Aorta (tissue), 5 donors: Measurements from ENCODE around the gene GFRA4. TPM values are rescaled to one million over a fixed set of nuclear protein-coding genes. Genes with fewer than 3 reads are reported as not detected.

Experiments
- ATAC-seq: fragments of 200-7000 bp; cut with Tn5 transposase; one replicate; pipeline ENCODE4 v1.9.1; 2022; ENCODE audit warnings: moderate library complexity; ENCODE audit not compliant: low FRiP score
- DNase-seq, 2 donors: peaks; one replicate each; pipeline ENCODE4 v3.0.0-alpha.2; 2020
- H3K27ac ChIP-seq, 2 donors: one replicate each; pipeline ENCODE4 v1.5.1; 2013; ENCODE audit warnings: low read length in 2 of 2, mild to moderate bottlenecking in 2 of 2, moderate library complexity in 2 of 2, control low read depth in 1 of 2, inconsistent platforms in 1 of 2, low read depth in 1 of 2
- H3K27me3 ChIP-seq, 2 donors: one replicate each; pipeline ENCODE4 v1.6.1; 2013; ENCODE audit warnings: control low read depth in 1 of 2, low read length in 1 of 2, mild to moderate bottlenecking in 1 of 2, moderate library complexity in 1 of 2; ENCODE audit not compliant: insufficient read depth in 2 of 2, control insufficient read depth in 1 of 2
- H3K36me3 ChIP-seq, 2 donors: one replicate each; pipeline ENCODE4 v1.6.1; 2013; ENCODE audit warnings: control low read depth in 1 of 2, low read length in 1 of 2, mild to moderate bottlenecking in 1 of 2; ENCODE audit not compliant: insufficient read depth in 2 of 2, control insufficient read depth in 1 of 2
- H3K4me1 ChIP-seq, 2 donors: one replicate each; pipeline ENCODE4 v1.6.1; 2013; ENCODE audit warnings: low read length in 2 of 2, control low read depth in 1 of 2, mild to moderate bottlenecking in 1 of 2, moderate library complexity in 1 of 2; ENCODE audit not compliant: insufficient read depth in 2 of 2, control insufficient read depth in 1 of 2
- H3K4me3 ChIP-seq, 2 donors: one replicate each; pipeline ENCODE4 v1.5.1; 2013; ENCODE audit warnings: low read length in 2 of 2, control low read depth in 1 of 2, mild to moderate bottlenecking in 1 of 2
- H3K9me3 ChIP-seq: one replicate; pipeline ENCODE4 v1.6.1; 2013; ENCODE audit warnings: mild to moderate bottlenecking, low read length; ENCODE audit not compliant: control insufficient read depth
- WGBS, 2 donors: extraction: QIAGEN DNeasy Blood & Tissue Kit; methylation state at CpG; one replicate each; pipeline ENCODE4 v1.1.7; 2013; 5-methylcytosine and 5-hydroxymethylcytosine counted together
- intact Hi-C, 2 donors: fragments of 100-400 bp; cut with DNase I; formaldehyde crosslinking; loops; one replicate each; pipeline versions ENCODE4 v1.14.2 to v1.15.0; 2022
- polyA plus RNA-seq, 2 donors: library from polyadenylated mRNA; stranded (reverse); fragments of 200-250 nt; gene quantifications; one replicate each; pipeline ENCODE4 v1.2.3, GENCODE V29; 2013
- total RNA-seq, 2 donors: library from RNA; stranded (reverse); fragmentation: NEBNext Ultra II Directional; extraction: Animal tissue kit (Norgen Biotek cat#: 25700); gene quantifications; one replicate each; pipeline ENCODE4 v1.2.1, GENCODE V29; 2021
- donor health status: healthy with polysubstance abuse.
- donor health status: Bipolar disorder and iron deficiency.
- donor health status: DM: no; HTN: no; CAD: no.
- donor health status: DM: no; HTN: no; CAD: no.
- donor health status: DM: yes; HTN: yes; CAD: no.

Gene GFRA4
- total and polyA plus RNA-seq, 4 donors = not detected

DNA sequence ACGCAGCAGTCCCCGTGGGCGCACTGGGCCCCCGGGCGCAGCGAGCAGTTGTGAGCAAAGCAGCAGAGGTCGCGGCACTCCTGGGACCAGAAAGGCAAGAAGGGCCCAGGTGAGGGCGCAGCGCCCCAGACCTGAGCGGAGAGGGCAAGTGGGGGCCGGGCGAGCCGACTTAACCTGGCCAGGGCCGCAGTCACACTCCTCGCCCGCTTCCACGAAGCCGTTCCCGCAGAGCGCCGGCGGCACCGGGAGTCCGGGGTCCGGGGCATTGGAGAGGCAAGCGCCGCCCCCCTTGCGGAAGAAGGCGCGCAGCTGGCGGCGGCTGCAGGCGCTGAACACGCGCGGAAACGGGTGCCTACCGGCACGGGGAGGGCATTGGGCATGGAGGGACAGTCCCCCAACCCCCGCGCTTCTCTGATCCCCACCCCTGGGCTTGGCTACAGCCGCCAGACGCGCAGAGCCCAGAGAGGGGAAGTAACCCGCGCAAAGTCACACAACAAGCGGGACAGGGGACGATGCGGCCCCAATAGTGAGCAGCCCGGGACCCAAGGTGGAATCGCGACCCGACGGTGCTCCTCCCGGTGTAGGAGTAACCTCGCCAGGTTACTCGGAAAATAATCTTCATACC lies 9.5 kb upstream of the GFRA4 start:
- 62 to 77% methylated on average over 58 of the region's 58 CpGs for WGBS, 2 donors
- intact Hi-C loops = loop anchor here in 1 of 2 donors (10.0 kb wide), 1 partner anchor 172 kb away; the partner anchor contains the start of gene MAVS
- Histone ChIP-seq H3K27me3 (no peaks in the 10 kb centered on the region), H3K36me3 (no peaks in the 10 kb centered on the region), H3K9me3 (no peaks in the 10 kb centered on the region), H3K27ac (no peak overlapping the region), H3K4me3 (no peak overlapping the region), H3K4me1 (no peaks in the 10 kb centered on the region)
- DNase-seq = no peak
- no peak for ATAC-seq

DNA sequence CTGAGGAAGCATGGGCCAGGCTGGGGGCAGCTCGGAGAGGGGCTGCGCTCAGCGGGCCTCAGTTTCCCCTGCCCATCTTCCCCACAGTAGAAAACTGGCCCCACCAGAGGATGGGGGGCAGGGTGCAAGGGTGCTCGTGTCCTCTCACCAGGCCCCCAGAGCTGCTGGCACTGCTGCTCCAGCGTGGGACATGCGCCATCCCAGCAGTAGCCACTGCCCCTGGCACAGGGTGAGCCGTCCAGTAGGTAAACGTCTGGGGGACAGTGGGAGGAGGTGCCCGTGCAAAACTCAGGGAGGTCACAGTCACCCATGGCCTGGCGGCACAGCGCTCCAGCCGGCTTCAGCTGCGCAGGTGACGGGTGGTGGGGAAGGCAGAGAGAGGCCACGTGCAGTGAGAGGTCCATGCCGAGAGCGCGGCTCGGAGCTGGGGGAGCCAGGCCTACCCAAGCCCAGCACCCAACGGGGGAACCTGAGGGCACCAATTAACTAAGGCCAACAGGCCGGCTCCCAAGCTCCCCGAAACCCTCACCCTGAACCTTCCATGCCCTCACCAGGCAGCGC lies 8.9 kb upstream of the GFRA4 start:
- H3K4me1 ChIP-seq = no peaks in the 10 kb centered on the region
- intact Hi-C loops = loop anchor here in 1 of 2 donors (10.0 kb wide), 1 partner anchor 173 kb away; the partner anchor contains the start of gene MAVS
- H3K9me3 ChIP-seq = no peaks in the 10 kb centered on the region
- DNase-seq (no peak), ATAC-seq (no peak)
- H3K36me3 ChIP-seq = no peaks in the 10 kb centered on the region
- WGBS, 2 donors = 84 to 91% methylated on average over 23 of the region's 23 CpGs
- H3K4me3 ChIP-seq = no peak overlapping the region
- H3K27ac ChIP-seq = no peak overlapping the region
- no peaks in the 10 kb centered on the region for H3K27me3 ChIP-seq

DNA sequence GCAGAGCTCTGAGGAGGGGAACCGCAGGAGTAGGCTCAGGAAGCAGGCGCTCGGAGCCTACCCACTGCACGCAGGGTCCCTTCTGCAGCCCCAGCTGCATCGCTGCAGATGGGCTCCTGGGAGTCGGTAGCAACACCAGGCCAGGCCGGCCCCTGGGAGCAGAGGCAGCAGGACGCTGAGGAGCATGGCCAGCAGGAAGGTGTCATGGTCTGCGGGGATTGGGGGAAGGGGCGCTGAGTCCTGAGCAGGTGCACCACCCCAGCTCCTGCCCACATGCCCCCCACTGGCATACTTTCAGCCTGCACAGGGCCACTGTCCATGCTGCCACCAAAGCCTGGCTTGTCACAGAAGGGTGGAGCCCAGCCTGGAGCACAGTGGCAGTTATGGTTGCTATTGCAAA lies 7.7 kb upstream of the GFRA4 start:
- Histone ChIP-seq H3K36me3 (no peaks in the 10 kb centered on the region), H3K27me3 (no peaks in the 10 kb centered on the region), H3K4me3 (no peak overlapping the region), H3K9me3 (no peaks in the 10 kb centered on the region), H3K4me1 (no peaks in the 10 kb centered on the region), H3K27ac (no peak overlapping the region)
- DNase-seq = no peak
- intact Hi-C loops = loop anchor here in 1 of 2 donors (10.0 kb wide), 1 partner anchor 174 kb away; the partner anchor contains the start of gene MAVS
- 89 to 95% methylated on average over 10 of the region's 10 CpGs for WGBS, 2 donors
- no peak for ATAC-seq

DNA sequence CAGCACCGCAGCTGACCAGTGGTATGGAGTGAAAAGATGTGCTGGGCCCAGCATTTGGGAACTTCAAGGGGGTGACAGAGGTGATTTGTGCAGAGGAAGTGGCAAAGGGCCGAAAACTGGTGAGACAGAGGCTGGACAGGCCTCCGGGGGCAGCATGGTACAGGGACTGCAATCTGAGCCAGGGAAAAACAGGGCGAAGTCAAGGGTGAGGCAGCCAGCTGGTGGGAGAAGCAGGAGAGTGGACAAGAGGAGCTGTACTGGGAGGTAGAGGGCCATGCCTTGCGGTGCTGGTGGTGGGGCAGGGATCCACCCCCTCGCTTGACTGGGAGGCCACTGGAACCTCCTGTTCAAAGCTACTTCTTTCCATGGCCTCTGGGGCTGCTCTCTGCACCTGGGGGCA lies 7.3 kb upstream of the GFRA4 start:
- H3K36me3 ChIP-seq = no peaks in the 10 kb centered on the region

GRCh38 chr20:3669710-3670367 lies 6.6 kb upstream of the GFRA4 start:
- intact Hi-C loops = loop anchor here in 1 of 2 donors (10.0 kb wide), 1 partner anchor 175 kb away; the partner anchor contains the start of gene MAVS
- no peak for DNase-seq
- H3K36me3 ChIP-seq = no peaks in the 10 kb centered on the region
- no peaks in the 10 kb centered on the region for H3K27me3 ChIP-seq
- H3K27ac ChIP-seq = no peak overlapping the region
- WGBS, 2 donors = 59 to 69% methylated on average over 13 of the region's 13 CpGs
- no peaks in the 10 kb centered on the region for H3K4me1 ChIP-seq
- ATAC-seq = no peak
- no peaks in the 10 kb centered on the region for H3K9me3 ChIP-seq
- H3K4me3 ChIP-seq = no peak overlapping the region

More for the DNA sequence above, 7.3 kb upstream of the GFRA4 start:
- 49 to 71% methylated on average over 6 of the region's 6 CpGs for WGBS, 2 donors
- no peaks in the 10 kb centered on the region for H3K27me3 ChIP-seq
- no peak for DNase-seq
- intact Hi-C loops = loop anchor here in 1 of 2 donors (10.0 kb wide), 1 partner anchor 174 kb away; the partner anchor contains the start of gene MAVS
- no peak for ATAC-seq
- H3K4me3 ChIP-seq = no peak overlapping the region
- no peaks in the 10 kb centered on the region for H3K4me1 ChIP-seq
- no peak overlapping the region for H3K27ac ChIP-seq
- no peaks in the 10 kb centered on the region for H3K9me3 ChIP-seq

GRCh38 chr20:3667434-3668037 lies 4.3 kb upstream of the GFRA4 start:
- no peaks in the 10 kb centered on the region for H3K9me3 ChIP-seq
- intact Hi-C loops = no loop called here
- ATAC-seq (no peak), DNase-seq (peak in 1 of 2 donors; percentile 33)
- no peak overlapping the region for H3K4me3 ChIP-seq
- no peaks in the 10 kb centered on the region for H3K4me1 ChIP-seq
- H3K27ac ChIP-seq = no peak overlapping the region
- WGBS, 2 donors = 94 to 96% methylated on average over 8 of the region's 8 CpGs
- H3K27me3 ChIP-seq = no peaks in the 10 kb centered on the region
- H3K36me3 ChIP-seq = no peaks in the 10 kb centered on the region

DNA sequence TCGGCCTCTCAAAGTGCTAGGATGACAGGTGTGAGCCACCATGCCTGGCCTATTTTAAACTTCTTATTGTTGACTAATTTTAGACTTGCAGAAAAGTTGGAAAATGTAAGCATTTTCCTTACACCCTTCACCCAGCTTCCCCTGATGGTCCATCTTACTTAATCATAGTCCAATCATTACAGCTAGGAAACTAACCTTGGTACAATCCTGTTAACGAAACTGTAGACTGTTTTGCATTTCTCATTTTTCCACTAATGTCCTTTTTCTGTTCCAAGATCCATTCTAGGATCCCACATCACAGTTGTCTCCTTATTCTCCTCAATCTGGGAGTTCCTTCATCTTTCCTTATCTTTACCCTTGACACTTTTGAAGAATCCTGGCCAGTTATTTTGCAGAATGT lies 659 bp upstream of the GFRA4 start:
- intact Hi-C loops = no loop called here
- 89 to 93% methylated on average over 2 of the region's 2 CpGs for WGBS, 2 donors
- no peak for ATAC-seq

GRCh38 chr20:3661814-3662665 lies 1.2 kb downstream of the GFRA4 start:
- peak in 1 of 2 donors; percentile 33 for DNase-seq
- no peaks in the 10 kb centered on the region for H3K27me3 ChIP-seq
- WGBS, 2 donors = 75 to 80% methylated on average over 12 of the region's 12 CpGs

More for the DNA sequence above, 659 bp upstream of the GFRA4 start:
- no peaks in the 10 kb centered on the region for H3K4me1 ChIP-seq
- no peaks in the 10 kb centered on the region for H3K27me3 ChIP-seq
- no peak overlapping the region for H3K4me3 ChIP-seq
- H3K9me3 ChIP-seq = no peaks in the 10 kb centered on the region
- DNase-seq = no peak
- H3K27ac ChIP-seq = no peak overlapping the region
- no peaks in the 10 kb centered on the region for H3K36me3 ChIP-seq

More at GRCh38 chr20:3661814-3662665, 1.2 kb downstream of the GFRA4 start:
- H3K27ac ChIP-seq = no peak overlapping the region
- H3K4me3 ChIP-seq = no peak overlapping the region
- intact Hi-C loops = no loop called here
- no peak for ATAC-seq
- H3K36me3 ChIP-seq = no peaks in the 10 kb centered on the region
- no peaks in the 10 kb centered on the region for H3K4me1 ChIP-seq
- no peaks in the 10 kb centered on the region for H3K9me3 ChIP-seq
